ENCODE data around the gene SH2D1B.

SH2D1B gene

DNA sequence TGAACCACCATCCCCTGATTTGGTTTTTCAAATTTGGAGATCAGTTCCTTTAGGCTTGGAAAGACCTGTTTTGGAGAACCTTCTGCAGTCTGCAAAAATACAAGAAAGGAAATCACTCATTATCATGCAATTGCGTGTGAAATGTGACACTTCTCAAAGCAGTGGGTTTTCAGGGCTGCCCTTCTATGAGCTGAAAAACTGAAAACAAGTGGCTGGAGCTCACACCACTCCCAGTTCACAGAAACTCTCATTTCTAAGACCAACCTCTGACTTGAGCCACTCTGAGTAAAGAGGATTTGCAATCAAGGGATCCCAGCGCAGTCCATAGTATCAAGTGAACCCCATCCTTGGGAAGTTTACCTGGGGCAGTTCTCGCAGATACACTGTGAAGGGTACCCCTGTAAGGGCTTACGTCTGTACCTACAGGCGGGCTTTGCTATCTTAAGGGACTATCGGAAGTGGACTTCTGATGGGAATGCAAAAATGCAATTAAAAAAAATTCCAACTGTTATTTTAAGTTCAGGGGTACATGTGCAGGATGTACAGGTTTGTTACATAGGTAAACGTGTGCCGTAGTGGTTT, 12.8 kb downstream of the SH2D1B start:
- no peak for DNase-seq (ENCODE audit: low spot score)

DNA sequence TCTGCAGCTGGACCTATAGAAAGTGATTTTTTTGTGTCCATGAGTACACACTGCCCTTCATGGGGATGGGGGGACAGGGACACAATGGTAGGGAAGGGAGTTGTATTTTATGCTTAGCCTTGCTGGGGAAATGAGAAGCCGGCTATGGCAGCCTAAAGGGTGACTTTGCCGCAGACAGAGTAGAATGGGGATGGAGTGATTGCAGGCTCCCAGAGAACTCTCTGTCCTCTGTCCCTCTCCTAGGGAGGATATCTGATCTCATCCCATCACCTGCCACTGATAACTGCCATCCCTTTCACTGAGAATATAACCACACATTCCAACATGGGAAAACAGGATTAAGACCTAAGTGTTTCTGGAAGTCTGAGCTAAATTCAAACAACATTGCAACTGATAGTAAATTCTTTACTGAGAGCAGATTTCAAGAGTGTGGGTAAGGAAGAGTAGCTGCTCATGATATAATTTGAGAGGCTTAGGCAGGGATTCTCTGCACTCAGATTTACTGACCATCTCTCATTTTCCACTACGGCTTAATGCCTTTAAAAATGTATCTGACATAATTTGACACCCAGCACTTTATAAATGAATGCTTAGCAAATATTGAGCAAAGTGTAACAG, 13.9 kb downstream of the SH2D1B start:
- no peak for DNase-seq (ENCODE audit: low spot score)

DNA sequence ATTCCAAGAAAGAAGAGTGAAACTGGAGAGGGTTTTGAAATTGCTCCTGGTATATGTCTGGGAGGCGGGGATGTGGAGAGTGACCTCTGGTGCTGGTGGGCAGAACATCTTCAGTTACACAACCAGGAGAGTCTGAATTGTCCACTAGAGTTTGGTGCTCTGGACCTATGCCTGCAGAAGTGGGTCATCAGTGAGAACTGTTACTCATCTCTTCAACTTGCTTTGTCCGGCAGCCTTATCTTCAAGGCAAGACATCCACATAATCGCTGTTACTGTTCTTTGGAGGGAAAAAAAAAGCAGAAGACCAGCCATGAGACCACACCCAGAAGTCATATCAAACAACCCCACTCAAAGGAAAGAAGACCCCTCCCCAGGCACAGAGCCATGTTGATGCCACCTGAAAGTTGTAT, 14.9 kb downstream of the SH2D1B start:
- no peak for DNase-seq (ENCODE audit: low spot score)

DNA sequence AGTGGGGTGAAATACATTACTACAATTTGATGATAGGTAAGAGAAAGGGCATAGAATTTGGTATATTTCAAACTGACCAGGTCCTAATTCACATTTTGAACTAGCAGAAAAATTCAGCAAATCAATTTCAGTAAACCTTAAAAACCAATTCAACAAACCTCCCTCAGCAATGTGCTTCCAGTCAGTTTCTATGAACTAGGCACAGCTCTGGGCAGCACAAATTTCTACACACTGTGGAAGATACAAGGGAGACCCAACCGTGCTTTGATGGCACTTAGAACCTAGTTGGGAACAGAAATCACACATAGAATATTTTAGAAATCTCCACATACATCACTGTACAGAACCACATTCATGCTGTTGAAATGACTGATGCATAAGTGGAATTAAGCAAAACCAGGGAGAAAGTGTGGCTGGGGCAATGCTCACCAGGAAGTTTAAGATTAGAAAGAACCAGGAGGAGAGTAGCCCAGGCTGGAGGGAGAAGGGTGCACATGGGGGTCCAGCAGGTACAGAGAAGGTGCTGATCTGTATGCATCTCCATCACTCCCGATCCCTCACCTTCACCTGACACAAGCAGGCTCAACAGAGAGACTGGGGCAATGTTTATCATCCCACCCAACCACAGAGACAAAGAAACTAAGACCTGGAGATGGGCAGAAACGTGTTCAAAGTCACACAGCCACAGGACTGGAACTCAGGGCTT, 15.6 kb downstream of the SH2D1B start:
- no peak for DNase-seq (ENCODE audit: low spot score)

DNA sequence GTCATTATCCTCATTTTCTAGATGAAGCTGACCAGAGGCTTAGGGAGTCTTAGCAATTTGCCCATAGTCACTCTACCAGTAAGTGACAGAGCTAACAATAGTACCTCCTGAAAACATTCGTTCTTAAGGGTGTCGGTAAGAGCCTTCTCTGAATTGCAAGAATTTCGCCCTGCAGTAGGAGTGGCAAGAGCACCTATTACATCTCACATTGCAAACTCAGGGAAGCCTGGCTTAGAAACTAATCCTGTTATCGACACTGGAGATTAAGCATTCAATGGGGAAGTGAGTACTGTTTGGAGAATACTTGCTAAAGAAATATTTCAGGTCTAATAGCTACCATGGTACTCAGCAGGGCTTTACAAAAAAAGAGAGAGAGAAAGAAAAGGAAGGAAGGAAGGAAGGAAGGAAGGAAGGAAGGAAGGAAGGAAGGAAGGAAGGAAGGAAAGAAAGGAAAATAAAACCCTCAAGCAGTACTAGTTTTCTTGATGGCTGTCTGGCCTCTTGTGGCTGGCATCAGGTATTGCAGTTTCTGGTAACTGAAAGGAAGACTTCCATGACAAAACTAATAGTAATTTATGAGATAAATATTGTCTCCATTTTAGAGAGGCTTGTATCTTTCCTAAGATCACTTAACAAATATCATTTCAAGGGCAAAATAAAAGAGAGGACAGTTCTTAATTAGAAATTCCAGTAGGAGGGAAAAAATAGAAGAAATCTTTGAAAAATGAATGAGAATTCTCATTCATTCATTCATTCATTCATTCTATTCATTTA, 20.0 kb downstream of the SH2D1B start:
- peak; percentile 58 for DNase-seq (ENCODE audit: low spot score)

DNA sequence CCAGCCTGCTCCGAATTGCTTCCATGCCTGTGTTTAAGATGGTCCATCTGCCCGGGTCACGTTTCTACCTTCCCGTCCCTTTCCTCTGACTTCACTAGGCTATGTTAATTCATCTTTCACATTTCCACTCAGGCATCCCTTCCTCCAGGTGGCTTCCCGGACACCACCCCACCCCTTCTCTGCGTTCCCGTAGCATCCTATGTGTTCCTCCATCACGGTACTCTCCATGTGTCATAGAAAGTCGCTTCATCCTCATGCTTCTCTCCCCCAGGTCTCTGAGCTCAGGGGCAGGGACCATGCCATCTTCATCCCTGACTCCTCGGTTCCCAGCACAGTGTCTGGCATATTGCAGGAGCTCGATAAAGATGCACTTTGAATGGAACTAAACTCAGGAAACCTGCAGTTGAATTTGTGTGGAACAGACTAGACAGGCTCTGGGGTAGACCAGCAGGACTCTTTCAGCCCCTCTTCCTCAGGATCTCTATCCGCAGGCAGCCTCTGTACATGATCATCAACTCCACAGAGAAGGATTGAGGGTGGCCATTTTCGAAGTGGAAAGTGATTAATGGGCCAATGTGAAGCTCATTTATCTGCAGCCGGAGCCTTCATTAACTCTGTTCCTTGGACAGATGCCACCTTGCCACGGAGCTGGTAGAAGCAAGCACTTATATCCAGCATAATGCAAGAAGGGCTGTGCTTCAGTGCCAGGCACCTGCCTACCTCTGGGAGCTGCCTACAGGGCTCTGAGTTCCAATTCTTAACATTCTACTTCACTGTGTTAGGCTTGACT, 21.3 kb downstream of the SH2D1B start:
- DNase-seq (ENCODE audit: low spot score), result no peak

DNA sequence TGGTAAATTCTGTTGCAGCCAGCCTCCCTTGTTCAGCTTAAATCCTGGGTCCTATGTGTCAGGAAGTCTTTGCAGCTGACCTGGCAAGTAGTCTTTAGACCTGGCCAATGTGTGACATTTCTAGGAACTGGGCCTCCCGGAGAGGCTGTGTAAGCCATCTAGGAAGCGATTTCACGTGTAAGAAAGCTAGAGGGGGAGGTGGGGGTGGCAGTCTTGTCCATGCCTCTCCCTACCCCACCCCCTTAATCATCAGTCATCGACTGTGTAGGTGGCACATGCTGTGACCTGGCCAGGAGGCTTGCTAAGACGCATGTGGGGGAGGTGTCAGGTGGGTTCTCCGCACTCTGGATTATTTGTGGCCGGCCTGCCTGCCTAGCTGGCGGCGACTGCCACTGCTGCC, 22.0 kb downstream of the SH2D1B start:
- DNase-seq (ENCODE audit: low spot score), result no peak

DNA sequence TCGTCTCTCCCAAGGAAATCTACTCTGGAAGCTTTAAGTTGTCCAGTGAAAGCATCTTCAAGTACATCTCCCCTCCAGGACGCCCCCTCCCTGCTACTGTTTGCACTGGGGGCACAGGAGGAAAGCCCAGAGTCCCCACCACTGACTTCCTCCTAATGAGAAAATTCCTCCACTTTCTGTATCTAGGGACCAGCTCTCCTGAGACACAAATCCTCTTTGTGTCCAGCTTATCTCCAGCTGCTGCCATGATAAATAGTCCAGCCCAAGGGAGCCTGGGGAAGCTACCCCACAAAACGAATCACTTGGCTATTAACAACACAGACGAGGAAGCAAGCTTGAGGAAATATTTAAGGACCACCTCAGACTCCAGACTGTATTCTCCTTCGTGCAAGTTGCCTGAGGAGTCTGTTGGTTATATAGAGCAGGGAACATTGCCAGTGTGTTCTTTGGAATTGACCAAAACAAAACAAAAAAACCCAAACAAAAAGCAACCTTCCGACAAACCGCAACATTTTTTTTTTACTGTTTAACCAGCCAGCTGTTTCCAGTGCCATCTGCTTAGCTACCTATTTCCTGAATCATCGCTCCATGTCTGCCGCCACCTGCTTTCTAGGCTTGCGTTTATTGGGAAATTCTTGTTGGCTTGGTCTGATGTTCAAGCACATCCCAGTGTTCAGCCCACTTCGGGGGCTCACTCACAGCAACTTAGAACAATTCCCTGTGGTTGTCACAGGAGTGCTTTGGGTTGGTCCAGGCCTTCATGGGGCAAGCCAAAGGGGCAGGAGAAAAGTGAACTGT, 22.7 kb downstream of the SH2D1B start:
- DNase-seq (ENCODE audit: low spot score), result peak; percentile 45

DNA sequence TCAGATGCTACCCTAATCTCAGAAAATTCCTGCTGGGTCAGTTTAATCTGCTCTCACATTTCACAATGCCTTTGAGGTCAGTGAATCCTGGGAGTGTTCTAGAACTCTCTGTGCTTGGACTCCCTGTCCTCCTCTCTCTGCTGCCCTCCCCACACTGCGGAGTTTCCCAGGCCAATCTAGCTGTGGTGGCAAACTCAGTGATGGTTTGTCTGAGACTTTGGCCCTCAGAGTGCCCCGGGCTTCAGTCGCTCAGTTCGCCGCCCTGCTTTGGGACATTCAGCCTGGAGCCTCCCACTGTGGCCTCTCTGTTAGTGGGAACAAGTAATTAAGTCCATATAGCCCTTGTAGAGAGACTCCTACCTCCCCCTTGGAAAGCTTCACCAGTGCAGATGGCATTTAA, 23.3 kb downstream of the SH2D1B start:
- DNase-seq (ENCODE audit: low spot score), result no peak

DNA sequence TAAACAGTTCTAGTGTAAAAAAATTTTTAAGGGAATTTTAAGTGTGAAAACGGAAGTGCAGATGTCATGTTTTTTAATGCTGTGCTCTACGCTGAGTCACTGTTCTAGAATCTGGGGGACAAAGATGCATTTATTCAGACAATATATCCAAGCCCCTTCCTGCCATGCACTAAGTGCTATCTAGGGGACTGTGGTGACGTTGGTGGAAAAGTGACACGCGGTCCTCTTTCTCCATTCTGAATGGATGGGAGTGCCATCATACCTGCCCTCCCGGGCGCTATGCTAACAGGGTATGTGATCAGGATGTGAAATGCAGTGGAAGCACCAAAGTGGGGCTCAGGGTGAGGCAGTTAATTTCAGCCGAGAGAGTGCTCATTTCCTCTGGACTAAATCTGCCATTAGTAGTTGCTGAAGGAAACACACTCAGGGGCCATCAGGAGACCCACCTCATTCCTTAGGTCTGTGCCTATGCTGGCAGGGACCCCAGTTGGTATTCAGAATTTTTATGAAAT, 23.8 kb downstream of the SH2D1B start:
- DNase-seq (ENCODE audit: low spot score), result no peak

DNA sequence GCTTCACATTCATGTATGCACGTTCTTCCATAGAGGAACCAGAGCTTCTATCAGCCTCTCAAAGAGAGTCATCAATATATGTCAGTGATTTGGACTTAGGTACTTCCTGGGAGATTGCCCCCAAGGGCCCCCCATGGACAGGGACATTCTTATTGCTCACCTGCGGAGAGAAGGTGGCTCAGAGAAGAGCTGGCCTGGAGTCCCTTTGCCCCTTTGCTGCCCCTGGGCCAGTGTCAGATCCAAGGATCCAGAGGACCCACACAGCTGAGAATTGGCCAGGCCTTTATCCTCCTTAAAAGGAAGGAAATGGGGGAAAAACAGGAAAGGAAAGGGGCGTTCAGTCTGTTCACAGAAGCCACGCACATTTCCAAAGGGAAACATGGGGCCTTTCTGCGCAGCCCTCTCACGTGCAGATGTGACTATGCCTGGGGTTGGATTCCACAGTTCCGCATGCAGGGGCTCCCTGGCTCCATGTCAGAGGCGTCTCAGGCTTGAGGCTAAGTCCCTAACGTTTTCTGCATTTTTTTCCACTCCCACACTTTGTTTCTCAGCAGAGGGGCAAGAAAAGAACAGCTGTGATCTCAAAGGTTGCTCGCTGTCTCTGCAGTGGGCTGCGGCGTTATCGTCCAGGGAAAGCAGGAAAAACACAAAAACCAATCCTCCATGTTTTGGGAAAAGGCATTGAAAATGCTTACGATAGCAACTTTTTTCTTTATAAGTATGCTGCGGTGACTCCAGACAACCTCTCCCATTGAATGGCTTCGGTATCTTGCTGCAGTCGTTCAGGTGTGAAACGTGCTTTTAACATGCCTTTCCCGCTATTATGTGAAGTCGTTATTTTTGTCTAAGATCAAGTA, 24.5 kb downstream of the SH2D1B start:
- DNase-seq (ENCODE audit: low spot score), result no peak

DNA sequence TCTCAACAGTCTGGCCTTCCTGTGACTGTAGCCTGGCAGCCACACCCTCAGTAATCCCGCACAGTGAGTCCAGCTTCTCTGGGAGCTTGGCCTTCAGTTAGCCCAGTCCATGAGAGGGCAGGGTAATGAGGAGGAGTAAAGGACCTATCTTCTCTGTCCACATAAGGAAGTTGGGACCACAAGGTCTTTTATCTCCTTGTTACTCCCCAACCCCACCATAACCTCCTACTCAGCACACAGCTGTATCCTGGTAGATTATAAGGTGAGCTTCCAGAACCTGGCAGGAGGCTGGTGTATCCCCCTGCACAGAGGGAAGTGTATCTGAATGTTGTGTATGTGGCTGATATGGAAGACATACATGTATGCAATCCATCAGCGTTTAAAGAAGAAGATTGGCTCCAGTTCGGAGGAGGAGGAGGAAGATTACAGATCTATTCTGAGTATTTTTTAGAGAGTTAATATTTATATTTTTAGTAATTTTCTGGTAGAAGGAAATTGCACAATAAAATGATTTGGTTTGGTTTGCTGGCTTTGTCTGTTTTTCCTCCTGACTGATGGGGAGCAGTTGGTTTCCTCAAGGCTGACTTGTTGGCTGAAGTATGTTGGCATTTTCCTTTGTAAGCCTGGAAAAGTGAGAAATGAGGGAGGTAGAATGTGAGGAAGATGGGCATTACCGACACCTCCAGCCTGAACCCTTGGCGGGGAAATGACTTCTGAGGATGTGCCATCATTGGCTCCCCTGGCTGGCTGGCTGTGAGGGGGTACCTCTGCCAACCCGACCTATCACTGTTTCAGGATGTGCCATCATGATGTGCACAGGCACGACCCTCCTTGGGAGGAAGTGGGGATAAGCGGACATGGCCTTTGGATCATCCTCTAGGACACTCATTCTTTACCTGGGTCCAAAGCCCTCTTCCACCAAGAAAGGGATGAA, 25.4 kb downstream of the SH2D1B start:
- DNase-seq (ENCODE audit: low spot score), result no peak

DNA sequence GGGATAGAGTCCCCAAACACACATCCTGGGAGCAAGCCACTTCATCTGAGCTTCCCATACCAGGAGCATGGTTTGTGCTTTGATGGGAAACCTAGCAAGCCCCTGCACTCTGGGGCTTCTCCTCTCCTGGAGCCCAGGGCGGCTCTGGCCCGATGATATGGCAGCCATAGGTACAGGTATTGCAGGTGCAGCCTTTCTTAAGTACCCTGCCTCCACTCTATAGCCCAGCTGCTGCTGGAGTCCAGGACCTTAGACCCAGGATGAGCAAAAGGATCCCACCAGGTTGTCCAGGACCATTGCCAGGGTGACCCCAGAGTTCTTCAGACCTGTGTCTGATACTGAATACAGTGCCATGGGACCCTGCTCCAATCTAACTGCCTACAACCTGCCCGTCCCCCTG, 26.2 kb downstream of the SH2D1B start:
- DNase-seq (ENCODE audit: low spot score), result no peak

DNA sequence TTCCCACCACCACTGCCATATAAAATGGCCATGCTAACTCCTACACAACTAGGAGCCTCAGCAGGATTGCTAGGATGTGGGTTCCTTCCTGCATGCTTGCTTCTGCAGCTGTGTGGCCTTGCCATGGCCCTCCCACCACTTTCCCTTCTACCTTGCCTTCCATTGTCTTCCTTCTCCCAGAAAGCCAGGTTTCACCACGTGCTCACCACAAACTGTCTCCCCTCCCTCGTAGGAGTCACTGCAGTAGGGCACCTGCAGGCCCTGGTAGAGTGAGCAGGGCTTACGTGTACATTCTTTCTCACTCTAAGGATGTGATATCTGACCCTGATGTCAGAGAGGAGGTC, 26.7 kb downstream of the SH2D1B start:
- DNase-seq (ENCODE audit: low spot score), result no peak

DNA sequence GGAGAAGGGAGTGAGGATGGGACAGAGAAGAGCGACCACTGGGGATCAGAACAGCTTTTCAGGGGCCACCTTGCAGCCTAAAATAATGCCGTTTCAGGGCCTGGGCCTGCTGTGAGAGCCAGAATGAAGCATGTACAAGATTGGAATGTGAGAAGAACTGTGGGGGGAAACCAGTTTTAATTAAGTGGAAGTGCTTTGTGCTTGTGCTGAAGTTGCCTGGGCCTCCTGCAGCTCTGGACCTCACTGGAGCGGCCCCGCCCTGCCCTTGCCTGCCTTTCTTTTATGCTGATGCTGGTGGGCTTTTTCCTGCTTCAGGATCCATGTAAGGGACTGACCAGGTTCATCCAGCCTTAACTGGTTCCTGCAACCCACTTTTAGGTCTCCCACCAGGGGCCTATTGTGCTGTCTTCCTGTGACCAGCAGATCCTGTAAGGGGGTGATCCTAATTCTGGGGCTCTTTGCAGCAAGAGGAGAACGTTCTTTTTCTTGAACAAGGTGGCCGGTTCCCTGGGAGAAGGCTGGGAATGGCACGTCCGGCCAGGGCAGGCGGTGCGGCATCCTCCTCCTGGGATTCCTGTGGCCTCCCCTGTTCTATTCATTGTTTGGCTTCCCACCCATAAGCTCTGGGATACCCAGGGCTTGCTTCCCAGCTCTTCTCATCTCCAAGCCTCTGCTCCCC, 27.2 kb downstream of the SH2D1B start:
- DNase-seq (ENCODE audit: low spot score), result no peak

DNA sequence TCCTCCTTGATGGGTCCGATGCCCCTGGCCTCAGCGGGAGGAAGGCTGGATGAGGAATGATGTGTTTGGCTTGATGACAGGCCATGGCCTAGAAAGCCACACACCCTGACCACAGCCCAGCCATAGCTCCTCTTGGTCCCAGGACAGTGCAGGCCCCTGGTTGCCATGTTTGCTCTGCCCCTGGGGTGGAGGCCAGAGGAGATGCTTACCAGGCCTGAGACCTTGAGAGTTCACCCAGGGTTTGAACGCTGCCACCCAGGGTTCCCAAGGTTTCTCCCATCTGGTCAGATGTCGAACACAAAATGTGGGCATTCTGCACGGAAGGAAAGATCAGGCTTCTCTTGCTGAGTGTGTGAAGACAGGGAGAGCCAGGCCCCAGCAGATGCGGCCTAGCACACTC, 27.8 kb downstream of the SH2D1B start:
- DNase-seq (ENCODE audit: low spot score), result no peak

DNA sequence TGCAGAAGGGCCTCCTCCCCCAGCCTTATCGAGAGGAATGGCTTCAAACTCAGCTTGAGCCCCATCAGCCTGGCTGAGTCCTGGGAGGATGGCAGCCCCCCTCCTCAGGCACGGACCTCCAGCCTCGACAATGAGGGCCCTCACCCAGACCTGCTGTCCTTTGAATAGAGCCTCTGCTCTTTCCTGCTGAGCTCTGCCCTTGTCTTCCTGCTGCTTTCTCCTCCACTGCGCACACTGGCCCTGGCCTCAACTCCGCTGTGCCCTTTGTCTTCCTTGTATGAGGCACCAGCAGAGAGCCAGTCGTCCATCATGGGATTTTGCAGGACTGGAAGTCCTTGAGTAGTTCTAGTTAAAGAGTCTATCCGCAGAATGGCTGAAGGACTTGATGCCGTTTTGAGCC, 28.4 kb downstream of the SH2D1B start:
- DNase-seq (ENCODE audit: low spot score), result no peak

DNA sequence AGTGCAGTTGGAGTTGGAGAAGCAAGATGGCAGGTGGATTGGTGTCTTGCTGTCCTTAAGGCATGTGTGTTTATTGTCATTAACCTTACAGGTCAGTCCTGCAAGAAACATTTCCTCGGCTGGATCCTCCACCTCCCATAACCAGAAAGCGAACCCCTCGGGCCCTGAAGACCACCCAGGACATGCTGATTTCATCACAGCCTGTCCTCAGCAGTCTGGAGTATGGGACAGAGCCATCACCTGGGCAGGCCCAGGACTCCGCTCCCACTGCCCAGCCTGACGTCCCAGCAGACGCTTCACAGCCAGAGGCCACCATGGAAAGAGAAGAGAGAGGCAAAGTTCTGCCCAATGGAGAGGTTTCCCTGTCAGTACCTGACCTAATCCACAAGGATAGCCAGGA, 28.8 kb downstream of the SH2D1B start:
- no peak for DNase-seq (ENCODE audit: low spot score)
